HepG2 (cell line): ENCODE data around the gene PALM. TPM values are rescaled to one million over a fixed set of nuclear protein-coding genes. Genes with fewer than 3 reads are reported as not detected.

Experiments
- ATAC-seq: fragments of 200-7000 bp; cut with Tn5 transposase; 3 replicates; pipeline ENCODE4 v1.9.1; 2020; ENCODE audit warnings: mild to moderate bottlenecking, moderate library complexity
- BruUV-seq: library from RNA; stranded (reverse); fragments of 400-500 nt; replicated peaks from 2 replicates; lab custom pipeline; 2021; lab: Mats Ljungman, UMichigan
- CTCF ChIA-PET: fragments of 300-600 bp; formaldehyde crosslinking; extraction: SDS; loops from one replicate; lab custom pipeline; 2021; ENCODE audit warnings: low total read pairs, inconsistent platforms, low intra/inter-chr PET ratio; lab: Yijun Ruan, JAX
- POLR2A ChIA-PET: fragments of 350-600 bp; sonication (Branson Sonifier 250); formaldehyde crosslinking; loops from one replicate; lab custom pipeline; 2020; ENCODE audit warnings: antibody characterized with exemption, inconsistent platforms; lab: Yijun Ruan, JAX
- DNase-seq: peaks from one replicate; pipeline ENCODE4 v3.0.0-alpha.2; 2015; ENCODE audit warnings: low spot score
- FAIRE-seq: peaks from 3 replicates; lab custom pipeline; 2011; peaks lifted over from hg19 to GRCh38; lab: Jason Lieb, UNC
- H2AFZ ChIP-seq: one replicate; pipeline ENCODE4 v1.6.1; 2011; ENCODE audit warnings: low read length, inconsistent platforms
- H3K27ac ChIP-seq: fragments of 300-600 bp; 3 replicates; pipeline ENCODE4 v1.8.0; 2011; ENCODE audit warnings: mixed run types, mild to moderate bottlenecking, mixed read lengths, low read length, inconsistent platforms; ENCODE audit not compliant: insufficient read depth; ENCODE audit errors: extremely low read length
- H3K27me3 ChIP-seq, 2 experiments: fragments of 200-600 bp in 1 of 2; 2 replicates in 1 of 2; 3 replicates in 1 of 2; pipeline versions ENCODE4 v1.6.0 to v1.8.0; 2011; ENCODE audit warnings: low read length in 2 of 2, mild to moderate bottlenecking in 2 of 2, moderate library complexity in 2 of 2, inconsistent platforms in 1 of 2; ENCODE audit not compliant: insufficient read depth in 2 of 2, control insufficient read depth in 1 of 2
- H3K36me3 ChIP-seq, 2 experiments: fragments of 200-600 bp in 1 of 2; replicated peaks in 1 of 2; 2 replicates in 1 of 2; 3 replicates in 1 of 2; pipeline versions ENCODE4 v1.5.1 to v1.8.0; 2011; ENCODE audit warnings: low read length in 2 of 2, inconsistent platforms in 1 of 2; ENCODE audit not compliant: insufficient read depth in 2 of 2, control insufficient read depth in 1 of 2
- H3K4me1 ChIP-seq: 2 replicates; pipeline ENCODE4 v1.5.1; 2012; ENCODE audit warnings: low read length, inconsistent platforms; ENCODE audit not compliant: insufficient read depth
- H3K4me2 ChIP-seq: 2 replicates; pipeline ENCODE4 v1.6.0; 2011; ENCODE audit warnings: low read depth, low read length, inconsistent platforms
- H3K4me3 ChIP-seq, 3 experiments: fragments of 200-600 bp in 1 of 3; sonication (generic), shearing (Covaris generic) in 1 of 3; replicated peaks in 1 of 3; 2 replicates each; pipeline ENCODE4 v1.5.1; 2011 to 2016; ENCODE audit warnings: low read length in 3 of 3, inconsistent platforms in 2 of 3, low read depth in 2 of 3, mild to moderate bottlenecking in 2 of 3, control low read depth in 1 of 3, mixed read lengths in 1 of 3; ENCODE audit not compliant: insufficient read depth in 1 of 3
- H3K79me2 ChIP-seq: one replicate; pipeline ENCODE4 v1.6.1; 2011; ENCODE audit warnings: low read length, inconsistent platforms; ENCODE audit not compliant: insufficient read depth
- H3K9ac ChIP-seq: 2 replicates; pipeline ENCODE4 v1.6.0; 2011; ENCODE audit warnings: mild to moderate bottlenecking, low read depth, low read length, inconsistent platforms; ENCODE audit not compliant: insufficient read depth
- H3K9me3 ChIP-seq: 2 replicates; pipeline ENCODE4 v1.5.1; 2012; ENCODE audit warnings: mild to moderate bottlenecking, low read length
- H4K20me1 ChIP-seq: 2 replicates; pipeline ENCODE4 v1.6.0; 2011; ENCODE audit warnings: inconsistent platforms, mild to moderate bottlenecking, low read length, moderate library complexity; ENCODE audit not compliant: insufficient read depth
- CBX5 ChIP-seq: sonication (generic); formaldehyde crosslinking; IDR thresholded peaks from 2 replicates; pipeline ENCODE4 v1.4.0; 2020; ENCODE audit warnings: missing genetic modification reagents, borderline replicate concordance
- FUBP1 ChIP-seq: sonication (generic); formaldehyde crosslinking; IDR thresholded peaks from 2 replicates; pipeline ENCODE4 v1.5.1; 2020; ENCODE audit warnings: missing genetic modification reagents, mild to moderate bottlenecking, borderline replicate concordance
- HMGXB4 ChIP-seq, 2 experiments: sonication (generic) in 1 of 2; formaldehyde crosslinking in 1 of 2; IDR thresholded peaks; 2 replicates each; pipeline versions ENCODE4 v1.4.0 to v1.6.1; 2018 to 2020; ENCODE audit warnings: missing genetic modification reagents in 2 of 2, borderline replicate concordance in 1 of 2, low read depth in 1 of 2, mild to moderate bottlenecking in 1 of 2, missing biosample characterization in 1 of 2
- NFE2L2 ChIP-seq: fragments of 150-350 bp; IDR thresholded peaks from 2 replicates; pipeline ENCODE4 v1.6.1; 2014; ENCODE audit warnings: low read length
- ZFP36 ChIP-seq: fragments of 150-350 bp; IDR thresholded peaks from 2 replicates; pipeline ENCODE4 v1.6.1; 2018; ENCODE audit warnings: borderline replicate concordance, low read length, low read depth; ENCODE audit not compliant: partially characterized antibody
- ZNF124 ChIP-seq: sonication (generic); formaldehyde crosslinking; IDR thresholded peaks from 2 replicates; pipeline ENCODE4 v1.4.0; 2020; ENCODE audit warnings: missing genetic modification reagents
- ZNF646 ChIP-seq: sonication (generic); formaldehyde crosslinking; IDR thresholded peaks from 2 replicates; pipeline ENCODE4 v1.9.0; 2021; ENCODE audit warnings: mild to moderate bottlenecking, missing genetic modification reagents
- ZNF660 ChIP-seq: sonication (generic); formaldehyde crosslinking; IDR thresholded peaks from 2 replicates; pipeline ENCODE4 v1.5.1; 2020; ENCODE audit warnings: mild to moderate bottlenecking, low read depth, missing genetic modification reagents, borderline replicate concordance
- ZNF740 ChIP-seq: sonication (generic); formaldehyde crosslinking; IDR thresholded peaks from 2 replicates; pipeline ENCODE4 v1.4.0; 2020; ENCODE audit warnings: missing genetic modification reagents
- WGBS: methylation state at CpG from one replicate; pipeline ENCODE4 v1.1.6; 2017; ENCODE audit warnings: low lambda C conversion rate; 5-methylcytosine and 5-hydroxymethylcytosine counted together
- in situ Hi-C: cut with HindIII; loops from 2 replicates; pipeline ENCODE4 v1.10.0; 2017; ENCODE audit warnings: low pct_unique_long_range_greater_than_20kb; ENCODE audit not compliant: extremely low pct_ligation_motif_present
- intact Hi-C: fragments of 100-400 bp; cut with micrococcal nuclease; formaldehyde crosslinking; loops from one replicate; pipeline ENCODE4 v1.10.0; 2022; ENCODE audit not compliant: unreplicated experiment
- polyA plus RNA-seq, 8 experiments: library from polyadenylated mRNA; depleted of rRNA in 3 of 8; stranded (reverse) in 7 of 8; unstranded in 1 of 8; fragments of >200 nt; fragmentation: Illumina TruSeq in 4 of 8; extraction: Trizol in 4 of 8; gene quantifications; 2 replicates each; pipeline versions ENCODE4 v1.2.1 to v1.2.3, GENCODE V29; 2011 to 2016; ENCODE audit warnings: low read depth in 4 of 8, missing spikeins in 1 of 8, mixed read lengths in 1 of 8; ENCODE audit not compliant: insufficient read depth in 1 of 8
- total RNA-seq, 5 experiments: library from RNA; depleted of rRNA; stranded (reverse); fragments of >200 nt; fragmentation: Illumina TruSeq; extraction: Trizol; gene quantifications; 2 replicates each; pipeline ENCODE4 v1.2.3, GENCODE V29; 2016; ENCODE audit warnings: low read depth in 1 of 5

PALM gene
- total and polyA plus RNA-seq, 2 of the 13 experiments (the other 11 are each of a cell fraction or from before 2014, with no cell fraction given): 4.0 to 9.7 TPM

DNA sequence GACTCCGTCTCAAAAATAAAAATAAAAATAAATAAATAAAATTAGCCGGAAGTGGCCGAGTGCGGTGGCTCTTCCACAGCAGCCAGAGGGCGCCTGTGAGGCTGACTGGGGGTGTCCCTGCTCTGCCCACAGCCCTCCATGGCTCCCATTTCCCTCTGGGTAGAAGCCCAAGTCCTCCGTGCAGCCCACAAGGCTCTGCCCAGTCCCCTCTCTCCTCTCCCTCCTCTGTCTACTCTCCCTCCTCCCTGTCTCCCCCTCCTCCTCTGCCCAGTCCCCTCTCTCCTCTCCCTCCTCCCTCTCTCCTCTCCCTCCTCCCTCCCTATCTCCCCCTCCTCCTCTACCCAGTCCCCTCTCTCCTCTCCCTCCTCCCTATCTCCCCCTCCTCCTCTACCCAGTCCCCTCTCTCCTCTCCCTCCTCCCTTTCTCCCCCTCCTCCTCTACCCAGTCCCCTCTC, 62.6 kb downstream of the PALM start:
- H4K20me1 ChIP-seq: no peaks in the 10 kb centered on the region
- FAIRE-seq (no peak), ATAC-seq (peak; percentile 70), DNase-seq (peak; percentile 63)
- H3K9ac ChIP-seq: no peak overlapping the region
- BruUV-seq: no TSS peak
- no peaks in the 10 kb centered on the region for H3K36me3 ChIP-seq
- no peak overlapping the region for H3K4me2 ChIP-seq
- no peaks in the 10 kb centered on the region for H3K79me2 ChIP-seq
- no peak overlapping the region for H3K4me3 ChIP-seq
- no peaks in the 10 kb centered on the region; a peak in 1 of 5 replicates for H3K27me3 ChIP-seq
- POLR2A ChIA-PET: no interaction called here
- WGBS: 3% methylated on average over 6 of the region's 6 CpGs
- intact Hi-C loops (loop anchor here (2.0 to 5.0 kb wide), 2 partner anchors 27 to 86 kb away; partner anchors contain the start of gene CFD), in situ Hi-C loops (loop anchor here (5.0 kb wide), 1 partner anchor 151 kb away; no protein-coding TSS in a partner anchor)
- no peak overlapping the region for H2AFZ ChIP-seq
- no peaks in the 10 kb centered on the region for H3K9me3 ChIP-seq
- H3K4me1 ChIP-seq: peaks cover 27% of the 10 kb centered on the region
- H3K27ac ChIP-seq: no peak overlapping the region
- CTCF ChIA-PET: interaction anchor here (0.9 to 2.4 kb wide), 4 partner anchors 11 to 150 kb away, joined by 3 to 14 read pairs (median 10); partner anchors contain the start of gene KISS1R
- TF ChIP-seq ZNF646 (CRISPR knock-in tag): no peak
- TF ChIP-seq NFE2L2: no peak
- no peak for TF ChIP-seq ZNF740 (CRISPR knock-in tag)
- TF ChIP-seq ZFP36: peak; percentile 70
- no peak for TF ChIP-seq FUBP1 (CRISPR knock-in tag)
- no peak for TF ChIP-seq CBX5
- TF ChIP-seq ZNF124: no peak
- TF ChIP-seq ZNF660 (CRISPR knock-in tag): no peak
- TF ChIP-seq HMGXB4 (CRISPR knock-in tag; IDR thresholded peaks at IDR 0.05; ENCODE audit: borderline replicate concordance in 1 of 2, low read depth in 1 of 2): 0 out of 4 replicates have a peak, but pooled peaks of 1 of the 2 experiments have one; percentile 28
